HFF-Myc (cell line): ENCODE results near the gene ZNF446.

ENCODE experiments used
- DNase-seq: peaks from one replicate; pipeline ENCODE4 v3.0.0-alpha.2; 2011; ENCODE audit warnings: low read depth; ENCODE audit errors: extremely low read depth
- H3K4me3 ChIP-seq: replicated peaks from 2 replicates; pipeline ENCODE4 v1.5.1; 2011; ENCODE audit warnings: low read depth, mild to moderate bottlenecking, control low read depth, low read length
- TF ChIP-seq, protein P1 (sequence below): IDR thresholded peaks from 2 replicates; pipeline ENCODE4 v1.5.1; 2012; ENCODE audit warnings: mild to moderate bottlenecking, low read depth, low read length, control low read depth; ENCODE audit errors: missing control alignments

Gene ZNF446

DNA sequence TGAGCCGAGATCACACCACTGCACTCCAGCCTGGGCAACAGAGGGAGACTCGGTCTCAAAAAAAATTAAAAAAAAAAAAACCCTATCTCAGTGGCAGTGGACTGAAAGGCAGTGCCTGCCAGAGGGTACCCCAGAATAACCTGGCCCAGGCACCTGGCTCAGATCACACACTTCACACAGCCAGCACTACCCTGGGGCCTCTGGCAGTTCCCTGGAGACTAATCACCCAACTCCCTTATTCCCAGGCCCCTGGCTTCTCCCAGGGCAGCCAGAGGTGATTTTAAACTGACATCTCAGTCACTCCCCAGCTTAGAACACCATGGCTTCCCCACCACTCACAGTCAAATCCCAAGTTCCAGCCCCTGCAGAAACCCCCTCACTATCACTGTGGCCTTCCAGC lies 39.1 kb downstream of the ZNF446 start:
- TF ChIP-seq, protein P1, sequence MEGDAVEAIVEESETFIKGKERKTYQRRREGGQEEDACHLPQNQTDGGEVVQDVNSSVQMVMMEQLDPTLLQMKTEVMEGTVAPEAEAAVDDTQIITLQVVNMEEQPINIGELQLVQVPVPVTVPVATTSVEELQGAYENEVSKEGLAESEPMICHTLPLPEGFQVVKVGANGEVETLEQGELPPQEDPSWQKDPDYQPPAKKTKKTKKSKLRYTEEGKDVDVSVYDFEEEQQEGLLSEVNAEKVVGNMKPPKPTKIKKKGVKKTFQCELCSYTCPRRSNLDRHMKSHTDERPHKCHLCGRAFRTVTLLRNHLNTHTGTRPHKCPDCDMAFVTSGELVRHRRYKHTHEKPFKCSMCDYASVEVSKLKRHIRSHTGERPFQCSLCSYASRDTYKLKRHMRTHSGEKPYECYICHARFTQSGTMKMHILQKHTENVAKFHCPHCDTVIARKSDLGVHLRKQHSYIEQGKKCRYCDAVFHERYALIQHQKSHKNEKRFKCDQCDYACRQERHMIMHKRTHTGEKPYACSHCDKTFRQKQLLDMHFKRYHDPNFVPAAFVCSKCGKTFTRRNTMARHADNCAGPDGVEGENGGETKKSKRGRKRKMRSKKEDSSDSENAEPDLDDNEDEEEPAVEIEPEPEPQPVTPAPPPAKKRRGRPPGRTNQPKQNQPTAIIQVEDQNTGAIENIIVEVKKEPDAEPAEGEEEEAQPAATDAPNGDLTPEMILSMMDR: no peak
- no peak for DNase-seq
- no peak overlapping the region for H3K4me3 ChIP-seq

GRCh38 chr19:58516246-58516836 lies 40.2 kb downstream of the ZNF446 start:
- no peak for DNase-seq
- TF ChIP-seq, protein P1: no peak
- no peak overlapping the region for H3K4me3 ChIP-seq

- no peak for DNase-seq
- TF ChIP-seq, protein P1: no peak
- H3K4me3 ChIP-seq: no peak overlapping the region
These were observed 41.0 kb downstream of the ZNF446 start for GRCh38 chr19:58516964-58517833.

GRCh38 chr19:58518256-58519086 lies 42.3 kb downstream of the ZNF446 start:
- no peak for DNase-seq
- TF ChIP-seq, protein P1: no peak
- H3K4me3 ChIP-seq: peak overlapping the region; percentile 84

DNA sequence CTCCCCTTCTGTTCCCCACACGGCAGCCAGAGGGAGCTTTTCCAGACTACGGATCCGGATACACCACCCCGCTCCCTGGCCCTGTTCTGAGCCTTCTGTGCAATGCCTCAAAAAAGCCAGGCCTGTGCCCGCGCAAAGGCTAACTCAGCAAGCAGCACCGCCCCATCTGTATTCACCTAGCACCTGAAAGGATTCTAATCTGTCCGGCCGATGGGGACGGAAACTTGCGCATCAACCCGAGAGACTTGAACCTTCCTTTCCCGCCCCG lies 42.9 kb downstream of the ZNF446 start:
- TF ChIP-seq, protein P1: peak; percentile 83
- peak overlapping the region; percentile 84 for H3K4me3 ChIP-seq
- DNase-seq: peak; percentile 30

DNA sequence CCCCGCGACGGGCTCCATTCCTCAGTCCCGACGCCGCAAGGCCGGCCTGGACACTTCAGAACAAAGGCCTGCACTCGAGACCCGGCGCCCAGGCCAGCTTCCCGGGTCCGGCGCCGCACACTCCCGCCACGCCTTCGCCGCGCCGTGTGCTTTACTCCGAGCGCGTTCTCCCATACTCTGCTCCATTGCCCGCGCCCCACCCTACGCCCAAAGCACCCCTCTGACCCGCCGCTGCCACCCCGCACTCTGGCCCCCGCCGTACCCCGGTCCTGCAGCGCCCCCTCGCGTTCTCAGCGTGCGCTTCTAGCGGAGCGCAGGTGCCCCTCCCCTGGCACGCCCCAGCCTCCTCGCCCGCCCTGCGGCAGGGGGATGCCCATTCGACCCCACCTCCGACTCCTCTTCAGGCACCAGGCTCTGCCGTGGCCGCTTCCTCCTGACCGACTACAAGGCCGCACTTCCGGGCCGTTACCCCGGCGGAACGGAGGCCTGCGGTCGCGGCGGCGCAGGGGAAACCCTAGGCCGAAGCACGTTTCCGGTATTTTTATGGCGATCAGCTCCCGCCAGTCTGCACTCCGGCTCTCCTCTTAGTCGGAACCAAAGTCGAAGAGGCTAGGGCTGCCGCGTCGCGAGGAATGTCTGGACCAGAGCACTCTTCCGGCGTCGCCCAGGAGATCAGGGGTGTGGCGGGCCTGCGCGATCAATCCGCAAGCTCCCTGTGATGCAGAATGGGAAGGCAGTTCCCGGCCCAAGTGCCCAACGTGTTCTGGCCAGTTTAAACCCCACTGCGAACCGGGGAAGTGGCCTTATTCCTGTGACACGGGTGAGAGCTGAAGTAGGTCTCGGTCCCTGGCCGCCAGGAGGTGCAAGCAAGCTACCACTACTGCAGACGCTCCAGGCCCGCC lies 43.5 kb downstream of the ZNF446 start, which contains the start of gene ZBTB45:
Gene ZBTB45, minus strand, starts transcription at position 456 of the 902 bp plus-strand sequence. CDS start 2,137 bp downstream, outside the sequence.
- peak; percentile 88 for DNase-seq
- TF ChIP-seq, protein P1: peak; percentile 67
- peak within 1 kb of the TSS; percentile 84 for H3K4me3 ChIP-seq
